ENCODE measurements around the gene CCND1. TPM values are rescaled to one million over a fixed set of nuclear protein-coding genes. Genes with fewer than 3 reads are reported as not detected.
A peak's percentile ranks its signal among the peaks of the same experiment; 100 is the strongest.

Gene CCND1
- total RNA-seq, 1 experiment from 2014 or later, result 803 TPM

- no peak for DNase-seq (ENCODE audit: low read depth)
These were observed 11.1 kb downstream of the CCND1 start for GRCh38 chr11:69651834-69652620.

GRCh38 chr11:69652999-69653398 is 12.0 kb downstream of the CCND1 start:
- no peak for DNase-seq (ENCODE audit: low read depth)

GRCh38 chr11:69653406-69653960 is 12.5 kb downstream of the CCND1 start:
- DNase-seq (ENCODE audit: low read depth), result no peak

- no peak for DNase-seq (ENCODE audit: low read depth)
These were observed 13.2 kb downstream of the CCND1 start for GRCh38 chr11:69654001-69654659.

GRCh38 chr11:69654660-69655478 is 13.9 kb downstream of the CCND1 start:
- peak; percentile 50 for DNase-seq (ENCODE audit: low read depth)

GRCh38 chr11:69655479-69656428 is 14.8 kb downstream of the CCND1 start:
- DNase-seq (ENCODE audit: low read depth), result peak; percentile 37

- no peak for DNase-seq (ENCODE audit: low read depth)
These were observed 15.8 kb downstream of the CCND1 start for GRCh38 chr11:69656536-69657455.

GRCh38 chr11:69657456-69657910 is 16.5 kb downstream of the CCND1 start:
- DNase-seq (ENCODE audit: low read depth), result no peak

- no peak for DNase-seq (ENCODE audit: low read depth)
These were observed 17.1 kb downstream of the CCND1 start for GRCh38 chr11:69657911-69658625.

GRCh38 chr11:69658626-69659450 is 17.9 kb downstream of the CCND1 start:
- DNase-seq (ENCODE audit: low read depth), result no peak

GRCh38 chr11:69659591-69659990 is 18.6 kb downstream of the CCND1 start:
- DNase-seq (ENCODE audit: low read depth), result no peak

- no peak for DNase-seq (ENCODE audit: low read depth)
These were observed 19.1 kb downstream of the CCND1 start for GRCh38 chr11:69660001-69660500.

- no peak for DNase-seq (ENCODE audit: low read depth)
These were observed 20.4 kb downstream of the CCND1 start for GRCh38 chr11:69661413-69661715.

- DNase-seq (ENCODE audit: low read depth), result no peak
These were observed 21.2 kb downstream of the CCND1 start for GRCh38 chr11:69662021-69662698.

- DNase-seq (ENCODE audit: low read depth), result no peak
These were observed 21.9 kb downstream of the CCND1 start for GRCh38 chr11:69662806-69663205.

- no peak for DNase-seq (ENCODE audit: low read depth)
These were observed 22.4 kb downstream of the CCND1 start for GRCh38 chr11:69663326-69663725.

GRCh38 chr11:69664103-69664775 is 23.3 kb downstream of the CCND1 start:
- no peak for DNase-seq (ENCODE audit: low read depth)

Measured in HT1080 (cell line).